Measurements from ENCODE around the gene ABLIM2.

ABLIM2 gene

DNA sequence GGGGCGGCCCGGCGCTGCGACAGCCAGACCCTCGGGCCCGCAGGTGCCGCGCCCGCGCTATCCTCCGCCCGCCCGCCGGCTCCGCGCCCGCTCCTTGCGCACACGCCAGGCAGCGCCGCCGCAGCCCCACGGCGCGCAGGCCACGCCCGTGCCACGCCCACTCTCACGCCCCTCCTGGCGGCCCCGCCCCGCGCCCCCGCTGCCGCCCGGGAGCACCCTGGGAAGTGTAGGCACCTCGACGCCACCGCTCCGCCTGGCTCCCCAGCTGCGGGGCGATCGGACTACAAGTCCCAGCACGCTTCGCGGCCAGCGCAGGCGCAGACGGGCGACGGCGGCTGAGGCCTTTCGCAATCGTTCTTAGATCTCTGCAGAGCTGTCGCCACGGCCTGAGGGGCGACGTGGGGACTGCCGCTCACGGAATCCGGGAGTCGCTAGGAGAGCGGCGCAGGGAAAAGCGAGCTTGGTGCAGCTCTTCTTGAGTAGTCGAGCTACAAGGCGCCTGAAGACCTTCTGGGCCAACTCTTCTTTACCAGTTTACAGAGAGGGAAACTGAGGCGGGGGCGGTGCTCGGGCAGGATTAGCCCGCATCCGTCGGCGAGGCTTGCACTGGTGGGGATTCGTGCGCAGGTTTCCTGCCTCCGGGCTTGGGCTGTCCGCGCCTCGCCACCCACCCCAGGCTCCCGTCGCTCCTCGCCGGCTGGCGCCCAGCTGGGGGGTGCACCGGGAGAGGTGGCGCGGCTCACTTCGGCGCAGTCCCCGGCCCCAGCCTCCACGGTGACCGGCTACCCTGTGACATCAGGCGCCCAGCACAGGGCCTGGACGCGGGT is at the start of gene ABLIM2:
ABLIM2 (minus strand) TSS at position 104 of the 827 bp plus-strand sequence. CDS start 124 bp downstream, outside the sequence.
- peak; percentile 68 for DNase-seq

- DNase-seq, result no peak
These were observed 48.7 kb upstream of the ABLIM2 start for GRCh38 chr4:8207314-8207713.

DNA sequence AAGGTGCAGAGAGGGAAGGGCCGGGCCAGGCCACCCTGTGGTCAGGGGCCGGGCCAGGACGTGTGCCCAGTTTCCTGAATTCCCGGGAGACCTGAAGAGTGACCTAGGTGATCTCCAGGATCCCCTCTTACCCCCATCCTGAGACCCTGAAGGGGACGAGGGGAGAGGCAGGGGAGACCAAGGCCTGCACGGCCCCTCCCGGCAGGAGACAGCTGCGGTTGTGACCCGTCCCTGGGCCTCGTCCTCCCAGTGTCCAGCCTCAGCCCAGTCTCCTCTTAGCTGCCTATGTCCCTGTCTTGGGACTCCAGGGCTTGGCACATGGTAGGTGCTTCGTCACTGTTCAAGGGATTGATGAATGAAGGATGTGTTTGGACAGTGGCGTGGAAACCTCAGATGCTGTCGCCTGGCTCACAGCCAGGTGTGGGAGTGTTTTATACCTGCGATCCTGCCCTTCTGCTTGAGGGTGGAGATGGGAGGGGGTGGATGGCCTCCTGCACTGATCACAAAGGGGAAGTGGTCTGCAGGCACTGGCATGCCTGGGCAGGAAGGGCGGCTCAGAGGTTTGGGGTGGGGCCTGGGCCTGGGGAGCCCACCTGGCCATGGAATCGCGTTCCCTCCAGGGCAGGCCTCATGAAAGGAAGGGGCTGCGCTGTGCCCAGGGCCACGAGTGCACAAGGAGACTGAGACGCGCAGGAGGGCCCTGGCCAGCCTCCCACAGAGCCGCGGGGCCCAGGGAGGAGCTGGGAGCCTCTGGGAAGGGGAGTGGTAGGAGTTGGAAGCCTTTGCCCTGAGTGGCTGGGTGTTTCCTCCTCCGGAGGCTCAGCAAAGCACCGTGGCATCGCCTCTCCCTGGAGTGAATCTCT is 47.4 kb upstream of the ABLIM2 start:
- peak; percentile 57 for DNase-seq

DNA sequence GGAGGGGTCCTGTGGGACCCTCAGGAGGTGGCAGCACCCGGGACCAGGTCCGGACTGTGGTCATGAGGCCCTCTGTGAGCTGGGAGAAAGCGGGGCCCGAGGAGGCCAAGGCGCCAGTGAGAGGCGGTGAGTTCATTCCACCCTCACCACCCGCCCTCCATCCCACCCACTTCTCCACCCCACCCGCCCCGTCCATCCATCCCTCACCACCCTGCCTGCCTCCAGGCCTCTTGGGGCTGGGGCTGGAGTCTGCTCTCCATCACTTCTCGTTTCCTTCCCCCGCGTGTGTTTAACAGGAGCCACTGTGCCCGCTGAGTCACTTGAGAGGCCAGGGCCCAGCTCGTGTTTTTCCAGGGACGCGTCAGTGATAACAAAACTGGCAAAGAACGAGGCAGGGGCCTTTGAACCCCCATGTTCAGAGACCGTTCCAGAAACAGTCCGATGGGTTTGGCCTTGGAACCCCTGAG is 46.7 kb upstream of the ABLIM2 start:
- DNase-seq, result no peak

- DNase-seq, result no peak
These were observed 46.1 kb upstream of the ABLIM2 start for GRCh38 chr4:8204576-8205227.

DNA sequence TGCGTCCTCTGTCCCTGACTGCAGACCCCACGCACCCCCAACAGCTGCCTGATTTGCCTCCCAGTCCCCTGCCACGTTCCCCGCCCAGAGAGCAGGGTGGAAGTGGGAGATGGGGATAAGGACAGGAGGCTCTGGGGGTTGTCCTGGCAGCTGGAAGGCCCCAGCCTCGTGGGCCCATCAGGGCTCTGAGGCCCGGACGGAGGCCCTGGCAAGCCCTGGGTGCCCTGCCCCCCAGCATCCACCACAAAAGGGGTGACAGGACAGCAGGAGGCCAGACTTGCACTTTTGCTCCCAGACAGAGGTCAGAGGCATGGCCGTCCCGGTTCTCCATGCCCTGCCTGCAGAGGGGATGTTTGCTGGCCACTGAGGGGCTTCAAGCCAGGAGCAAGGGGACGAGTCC is 45.2 kb upstream of the ABLIM2 start:
- no peak for DNase-seq

DNA sequence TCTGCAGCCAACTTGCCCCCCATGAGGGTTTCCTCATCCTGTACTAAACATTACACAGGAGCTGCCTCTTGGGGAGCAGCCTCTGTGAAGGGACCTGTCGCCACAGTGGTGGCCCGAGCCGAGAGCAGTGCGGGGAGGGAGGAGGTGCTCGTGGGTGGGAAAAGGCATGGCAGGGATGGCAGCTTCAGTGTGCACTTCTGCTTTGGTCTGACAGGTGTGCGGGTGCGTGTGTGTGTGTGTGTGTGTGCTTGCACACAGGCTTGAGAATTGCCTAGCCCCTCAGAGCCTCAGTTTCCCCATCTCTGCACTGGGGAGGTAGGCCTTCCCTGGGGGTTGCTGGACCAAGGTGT is 44.4 kb upstream of the ABLIM2 start:
- DNase-seq, result no peak

- DNase-seq, result no peak
These were observed 43.8 kb upstream of the ABLIM2 start for GRCh38 chr4:8202108-8203051.

GRCh38 chr4:8201321-8201781 is 42.7 kb upstream of the ABLIM2 start:
- no peak for DNase-seq

DNA sequence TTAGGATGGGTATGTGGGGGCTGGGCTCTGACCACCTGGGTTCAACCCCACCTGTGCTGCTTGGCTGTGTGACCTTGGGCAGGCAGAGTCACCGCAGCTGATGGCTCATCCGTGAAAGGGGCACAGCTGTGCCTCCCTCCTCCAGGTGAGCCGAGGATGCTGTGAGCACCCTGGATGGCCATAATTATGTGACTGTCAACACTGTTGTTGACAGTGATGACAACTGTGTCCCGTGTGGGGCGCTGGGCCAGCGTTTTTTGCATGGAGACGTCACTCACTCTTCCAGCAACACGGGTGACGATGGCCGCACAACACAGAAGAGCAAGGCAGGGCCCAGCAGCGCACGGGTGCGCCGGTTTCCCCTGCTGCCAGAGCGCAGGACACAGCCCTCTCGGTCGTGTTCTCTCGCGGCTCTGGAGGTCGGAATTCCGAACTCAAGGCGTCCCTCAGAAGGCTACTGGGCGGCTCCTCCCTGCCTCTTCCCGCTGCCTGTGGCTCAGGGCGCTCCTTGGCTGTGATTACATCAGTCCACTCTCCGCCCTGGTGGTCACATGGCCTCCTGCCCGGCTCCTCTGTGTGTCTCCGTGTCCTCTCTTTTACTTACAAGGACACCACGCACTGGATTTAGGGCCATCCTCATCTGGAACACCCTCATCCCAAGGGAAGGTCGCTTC is 41.8 kb upstream of the ABLIM2 start:
- DNase-seq, result no peak

- no peak for DNase-seq
These were observed 41.1 kb upstream of the ABLIM2 start for GRCh38 chr4:8199594-8200301.

DNA sequence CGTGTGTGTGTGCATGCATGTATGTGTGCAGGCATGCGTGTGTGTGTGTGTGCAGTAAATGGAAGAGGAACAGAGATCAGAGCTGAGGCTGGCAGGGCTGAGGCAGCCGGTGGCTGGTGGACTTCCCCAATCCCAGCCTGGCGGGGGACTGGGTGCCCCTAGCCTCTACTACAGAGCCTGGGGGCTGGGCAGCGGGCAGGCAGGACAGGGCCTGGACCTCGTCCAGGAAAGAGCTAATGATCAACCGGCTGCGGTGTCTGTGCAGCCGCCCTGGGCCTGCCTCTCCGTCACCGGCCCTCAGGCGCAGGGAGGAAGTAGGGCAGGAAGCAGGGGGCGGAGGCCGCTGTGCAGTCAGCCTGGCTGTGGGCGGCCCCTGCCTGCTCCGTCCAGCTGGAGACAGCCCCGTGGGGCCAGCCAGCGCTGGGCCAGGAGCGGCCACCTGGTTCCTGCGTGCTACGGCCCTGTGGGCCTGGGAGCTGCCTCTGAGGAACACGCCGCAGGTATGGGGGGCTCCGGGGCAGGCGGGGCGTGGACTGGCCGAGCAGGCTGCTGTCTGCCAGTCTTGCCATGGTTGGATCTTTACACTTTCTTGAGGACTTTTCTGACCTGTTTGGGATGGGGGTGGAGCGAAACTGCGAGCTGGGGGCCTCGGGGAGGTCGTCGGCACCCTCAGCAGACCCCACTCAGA is 40.4 kb upstream of the ABLIM2 start, which contains the start of gene SH3TC1:
SH3TC1 (plus strand) TSS at position 385 of the 688 bp plus-strand sequence. CDS start 5,905 bp downstream, outside the sequence.
- peak; percentile 53 for DNase-seq

GRCh38 chr4:8198206-8198905 is 39.7 kb upstream of the ABLIM2 start:
- no peak for DNase-seq

DNA sequence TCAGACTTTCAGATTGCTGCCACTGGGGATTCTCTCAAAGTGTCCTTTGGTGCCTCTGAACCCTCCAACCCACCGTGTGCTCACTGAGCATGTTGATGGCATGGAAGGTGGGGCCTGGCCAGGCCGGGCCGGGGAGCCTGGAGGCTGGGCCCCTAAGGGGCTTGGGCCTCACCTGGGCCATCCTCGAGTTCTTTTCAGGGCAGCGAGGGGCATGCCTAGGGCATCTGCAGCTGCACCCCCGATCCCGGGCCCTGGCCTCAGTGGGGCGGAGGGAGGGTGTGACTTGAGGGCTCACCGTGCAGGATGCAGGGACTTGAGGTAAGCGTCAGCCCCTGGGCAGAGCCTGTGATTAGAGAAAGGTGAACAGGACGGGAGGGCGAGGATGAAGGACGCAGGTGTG is 38.9 kb upstream of the ABLIM2 start:
- no peak for DNase-seq

DNA sequence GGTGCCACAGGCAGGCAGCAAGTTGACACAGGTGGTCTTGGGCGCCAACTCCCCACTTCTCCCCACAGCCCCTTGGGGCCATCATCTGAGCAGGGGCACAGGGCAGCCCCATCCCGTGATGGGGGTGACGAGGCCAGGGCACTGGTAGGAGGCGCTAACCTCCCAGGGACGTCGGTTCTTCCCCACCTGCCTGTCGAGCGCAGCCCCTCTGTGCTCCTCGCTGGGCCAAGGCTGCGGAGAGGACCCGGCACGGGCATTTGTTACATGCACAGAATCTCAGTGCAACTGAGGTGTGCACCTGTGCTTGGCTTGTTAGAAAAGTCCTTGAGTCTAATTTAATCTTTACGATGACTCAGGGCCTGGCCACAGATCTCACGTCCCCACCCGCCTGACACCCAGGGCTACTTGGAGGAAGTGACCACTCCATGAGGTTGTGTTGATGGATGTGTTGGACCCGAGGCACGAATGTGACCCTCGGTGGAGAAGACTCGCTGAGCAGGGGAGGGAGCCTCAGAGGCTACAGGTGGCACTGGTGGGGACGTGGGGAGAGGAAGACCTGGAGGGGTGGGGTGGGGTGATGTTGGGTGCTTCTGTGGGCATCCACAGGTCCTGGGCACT is 37.3 kb upstream of the ABLIM2 start:
- DNase-seq, result no peak

GRCh38 chr4:8195431-8195830 is 36.8 kb upstream of the ABLIM2 start:
- DNase-seq, result no peak

GRCh38 chr4:8194306-8195242 is 36.0 kb upstream of the ABLIM2 start:
- DNase-seq, result no peak
